Measurements from ENCODE around the gene CDH20.

CDH20 gene

DNA sequence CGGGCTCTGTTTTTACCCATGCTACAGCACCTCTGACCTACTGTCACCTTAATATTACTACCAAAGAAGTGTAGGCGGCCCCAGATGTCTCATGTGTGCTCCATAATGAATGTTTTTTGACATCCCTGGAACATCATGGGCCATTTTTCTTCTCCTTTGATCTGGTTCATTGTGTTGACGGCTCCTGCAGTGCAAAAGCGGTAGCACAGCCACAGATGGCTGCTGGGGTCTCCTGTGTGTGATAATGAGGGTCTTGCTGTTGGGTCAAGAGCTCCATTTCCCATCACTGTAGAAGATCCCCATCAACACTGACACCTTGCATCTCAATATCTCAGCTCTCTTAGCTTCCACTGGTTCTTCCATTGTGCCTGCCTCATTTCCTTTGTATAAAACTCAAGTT is 95.0 kb downstream of the CDH20 start:
- DNase-seq, result no peak

DNA sequence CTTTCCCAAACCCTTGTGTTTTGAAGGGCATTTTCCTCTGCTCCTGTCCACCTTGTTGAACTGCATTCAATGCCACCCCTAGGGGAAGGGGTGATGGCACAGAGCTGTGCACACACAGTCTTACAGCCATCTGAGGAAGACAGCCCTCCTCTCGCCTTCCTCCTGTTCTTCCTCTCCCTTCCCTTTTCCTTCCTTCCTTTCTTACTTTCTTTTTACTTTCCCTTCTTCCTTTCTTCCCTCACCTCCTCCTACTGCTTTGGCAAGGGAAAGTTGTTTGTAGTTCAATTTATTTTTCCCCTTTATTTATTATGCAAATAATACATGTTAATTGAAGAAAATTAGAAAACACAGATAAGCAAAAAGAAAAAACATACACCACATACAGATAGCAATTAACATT is 99.4 kb downstream of the CDH20 start:
- DNase-seq, result no peak

DNA sequence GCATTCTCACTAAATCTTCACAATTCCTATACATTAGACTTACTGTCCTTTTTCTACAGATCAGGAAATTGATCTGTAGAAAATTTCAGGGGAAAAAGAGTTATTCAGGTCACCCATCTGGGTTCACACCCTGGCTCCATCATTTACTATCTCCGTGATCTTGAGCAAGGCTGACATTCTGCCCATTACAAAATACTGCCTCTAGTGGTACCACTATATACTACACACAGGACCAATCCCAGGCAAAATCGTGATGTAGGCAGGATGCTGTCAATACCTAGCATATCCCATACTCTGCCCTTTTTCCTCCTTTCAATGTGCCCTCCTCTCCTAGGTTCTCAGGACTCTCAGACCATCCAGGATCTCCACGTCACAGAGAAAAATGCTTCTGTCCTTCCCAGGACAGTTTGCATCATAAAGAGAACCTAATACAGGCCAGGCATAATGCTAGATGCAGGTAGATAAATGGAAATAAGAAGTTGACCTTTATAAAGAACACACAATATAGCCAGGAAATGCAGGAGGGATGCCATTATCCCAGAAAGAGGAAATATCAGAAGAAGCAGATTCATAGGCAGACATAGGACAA is 101.9 kb downstream of the CDH20 start:
- no peak for DNase-seq

DNA sequence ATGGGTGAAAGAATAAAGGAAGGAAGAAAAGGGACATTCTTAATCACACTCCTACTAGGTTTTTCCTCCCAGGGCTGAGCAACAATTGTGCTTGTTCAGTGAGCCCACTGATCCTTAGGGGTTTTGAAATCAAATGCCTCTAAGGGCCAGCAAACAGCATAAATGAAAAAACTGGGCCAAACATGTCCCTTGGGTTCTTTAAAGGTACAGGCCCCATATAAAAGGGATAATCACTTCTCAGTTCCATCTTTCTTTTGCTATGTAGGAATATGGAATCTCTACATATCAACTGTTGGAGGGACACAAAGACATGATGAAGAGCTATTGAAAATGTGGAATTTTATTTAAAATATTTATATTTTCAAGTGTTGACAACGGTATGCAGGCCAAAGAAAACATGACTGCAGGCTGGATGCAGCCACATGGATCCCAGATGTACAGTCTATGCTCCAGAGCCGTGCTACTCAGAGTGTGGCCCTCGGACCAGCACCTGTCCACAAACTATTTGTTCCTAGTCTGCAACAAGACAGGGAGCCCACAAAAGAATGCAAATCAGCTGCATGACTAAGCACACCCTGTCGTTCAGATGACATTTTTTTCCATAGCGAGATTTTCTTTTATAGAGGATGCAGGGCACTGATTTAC is 110.0 kb downstream of the CDH20 start:
- DNase-seq, result no peak

DNA sequence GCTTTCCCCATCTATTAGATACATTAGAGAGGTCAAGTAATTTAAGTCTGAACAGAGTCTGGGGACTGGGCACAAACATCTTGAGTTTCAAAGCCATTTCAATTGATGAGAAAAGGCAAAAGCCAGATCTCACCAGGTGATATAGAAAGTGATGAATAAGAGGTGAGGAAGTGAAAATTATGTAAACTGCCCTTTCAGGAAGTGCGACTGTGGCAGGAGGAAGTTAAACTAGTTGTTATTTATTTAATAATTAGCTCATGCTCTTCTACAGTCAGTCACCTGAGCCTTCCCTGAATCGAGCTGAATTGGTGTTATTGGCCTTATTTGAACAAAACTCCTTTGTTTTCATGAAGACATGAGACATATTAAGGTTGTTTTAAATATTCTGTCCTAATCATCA is 115.1 kb downstream of the CDH20 start:
- no peak for DNase-seq

DNA sequence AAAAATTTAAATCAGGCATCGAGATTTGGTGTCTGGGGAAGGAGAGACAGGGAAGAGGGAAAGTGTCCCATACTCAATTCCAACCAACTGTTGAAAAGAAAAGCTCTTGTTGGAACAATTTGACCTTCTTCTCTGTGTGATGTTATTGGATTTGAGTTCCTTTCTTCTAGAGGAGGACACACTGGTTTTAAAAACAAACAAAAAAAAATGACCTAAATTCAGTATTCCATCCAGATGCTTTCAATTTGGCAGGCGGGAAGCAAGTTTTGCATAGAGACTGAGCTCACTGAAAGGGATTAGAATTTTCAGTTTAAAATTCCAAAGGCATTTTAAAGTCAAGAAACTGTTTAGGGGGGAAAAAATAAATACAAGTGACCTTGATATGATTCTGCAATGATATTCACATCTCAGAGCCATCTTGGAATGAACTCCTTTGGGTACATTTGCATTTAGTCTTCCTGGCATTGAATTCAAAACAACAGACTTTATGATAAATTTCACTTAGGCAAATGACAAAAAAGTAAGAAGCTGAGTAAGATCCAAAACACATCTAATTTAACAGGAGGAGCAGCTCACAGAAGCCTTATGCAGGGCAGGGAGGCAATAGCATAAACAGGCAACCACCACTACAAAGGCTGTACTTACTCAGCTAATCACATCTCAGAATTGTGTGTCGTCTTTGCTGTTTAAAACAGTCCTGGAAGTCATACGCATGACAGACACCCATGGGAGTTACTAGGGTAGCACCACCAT is 126.8 kb downstream of the CDH20 start:
- no peak for DNase-seq

DNA sequence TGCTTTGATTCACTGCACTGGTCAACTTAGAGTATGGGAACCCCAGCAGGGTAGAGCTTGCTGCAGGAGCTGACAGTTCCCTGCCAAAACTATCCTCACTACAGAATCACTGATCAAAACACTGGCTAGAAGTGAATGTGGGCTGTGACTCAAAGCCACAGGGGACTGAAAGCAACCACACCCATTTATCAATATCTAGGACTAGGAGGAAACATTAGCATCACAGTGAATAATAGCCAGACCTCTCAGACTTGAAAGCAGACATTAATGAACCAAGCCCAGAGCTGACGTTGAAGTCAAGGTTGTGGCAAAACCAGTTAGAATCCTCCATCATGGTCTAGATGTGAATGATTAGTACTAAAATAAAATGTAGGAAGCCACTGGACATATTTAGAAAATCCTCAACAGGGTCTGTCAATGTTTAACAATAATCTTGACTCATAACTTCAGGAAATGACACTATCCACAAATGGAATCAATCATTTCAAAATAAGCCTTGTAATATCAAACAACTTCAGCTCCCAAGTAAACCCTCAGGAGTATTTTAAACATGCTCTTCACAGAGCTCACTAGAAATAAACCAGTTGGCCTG is 131.4 kb downstream of the CDH20 start:
- DNase-seq, result no peak

DNA sequence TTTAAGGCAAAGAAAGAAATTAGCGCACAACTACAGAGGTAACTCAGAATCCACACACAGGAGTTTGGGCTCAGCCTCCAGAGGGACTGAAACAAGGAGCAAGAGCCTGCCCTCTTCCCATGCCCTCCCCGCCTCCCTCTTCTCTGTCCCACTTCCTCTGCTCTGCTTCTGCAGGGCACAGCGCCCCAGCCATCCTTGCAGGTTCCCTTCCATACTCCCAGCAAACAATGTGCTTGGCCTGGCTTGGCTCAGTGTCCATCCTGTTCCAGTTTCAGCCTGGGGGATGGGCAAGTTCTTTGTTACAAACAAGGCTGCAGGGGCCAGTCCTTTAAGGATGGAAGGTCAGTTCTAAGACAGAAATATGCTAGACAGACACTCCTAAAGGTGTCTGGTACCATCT is 133.5 kb downstream of the CDH20 start:
- no peak for DNase-seq

DNA sequence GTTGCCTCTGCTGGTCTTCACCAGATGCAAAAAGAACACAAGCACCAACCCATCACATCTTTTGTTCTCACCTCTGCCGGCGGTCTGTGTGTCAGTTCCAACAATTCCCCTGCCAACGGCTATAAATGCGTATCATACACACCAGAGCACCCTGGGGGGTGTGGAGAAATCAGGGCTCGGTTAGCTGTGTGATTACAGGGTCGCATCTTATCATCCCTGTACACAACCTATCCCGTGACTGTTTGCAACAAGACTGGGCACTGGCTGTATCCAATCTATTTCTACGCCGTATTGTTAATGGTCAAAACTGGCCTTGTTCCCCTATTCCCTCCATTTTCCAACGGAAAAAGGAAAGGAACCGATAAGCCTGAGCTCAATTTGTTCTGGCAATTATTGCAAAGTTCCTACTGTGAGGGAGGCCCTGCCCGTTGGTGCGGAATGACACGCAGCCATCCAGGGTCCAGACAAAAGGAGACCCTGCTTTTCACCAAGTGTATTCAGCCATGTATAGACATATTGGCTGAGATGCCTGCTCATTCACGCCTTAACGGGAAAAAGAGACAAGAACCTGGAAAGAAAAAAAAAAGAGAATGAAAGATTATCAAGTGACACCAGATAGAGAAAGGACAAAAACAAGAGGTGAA is 136.9 kb downstream of the CDH20 start:
- no peak for DNase-seq

DNA sequence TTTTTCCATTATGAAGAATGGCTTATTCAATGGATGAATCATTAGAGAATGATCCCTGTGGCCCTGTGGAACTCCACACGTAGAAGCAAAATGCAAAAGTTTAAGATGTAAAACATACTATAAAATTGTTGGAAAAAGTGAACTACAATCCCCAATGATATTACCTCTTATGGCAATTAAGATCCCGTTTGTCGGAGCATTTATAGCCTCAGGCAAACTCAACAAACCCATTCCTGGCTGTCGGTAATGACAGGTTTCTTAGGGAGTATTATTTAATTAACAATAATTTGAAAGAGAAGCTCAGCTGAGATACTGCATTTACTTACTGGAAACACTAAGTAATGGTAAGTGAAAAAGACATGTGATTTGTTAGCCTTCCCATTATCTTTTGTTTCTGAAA is 138.3 kb downstream of the CDH20 start:
- no peak for DNase-seq

DNA sequence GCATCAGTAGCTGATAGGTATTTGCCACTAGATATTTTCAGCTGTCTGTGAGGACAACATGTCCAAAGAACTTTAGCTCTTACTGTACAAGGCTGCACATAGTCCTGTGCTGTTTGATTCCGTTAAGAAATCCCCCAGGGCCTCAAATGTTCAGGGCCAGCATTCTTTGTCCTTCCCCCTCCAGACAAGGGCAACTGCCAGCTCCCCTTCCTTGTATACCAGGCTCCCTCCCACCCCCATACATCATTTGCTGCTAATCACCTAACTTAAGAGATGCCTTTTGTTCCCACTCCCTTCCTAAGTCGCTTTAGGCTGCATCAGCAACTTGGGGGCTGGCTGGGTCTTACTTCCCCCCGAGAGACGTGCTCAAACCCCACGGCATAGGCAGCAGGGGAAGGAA is 138.7 kb downstream of the CDH20 start:
- DNase-seq, result no peak

DNA sequence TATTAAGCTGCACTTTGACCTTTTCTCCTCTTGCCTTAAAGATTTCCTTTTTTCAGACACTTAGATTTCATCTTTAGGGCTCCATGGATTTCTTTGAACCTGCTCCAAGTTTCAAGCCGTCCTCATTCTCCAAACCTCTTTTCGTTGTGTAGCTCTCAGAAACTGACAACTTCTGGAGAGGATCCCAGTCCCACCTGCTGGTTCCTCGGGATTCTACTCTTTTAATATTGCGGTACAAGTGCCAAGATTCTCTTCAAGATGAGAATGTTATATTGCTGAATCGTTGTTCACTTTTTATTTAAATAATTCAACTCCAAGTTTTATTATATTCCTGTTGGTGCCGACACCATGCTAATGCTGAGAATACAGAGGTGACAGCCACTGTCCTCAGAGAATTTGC is 141.1 kb downstream of the CDH20 start:
- no peak for DNase-seq

DNA sequence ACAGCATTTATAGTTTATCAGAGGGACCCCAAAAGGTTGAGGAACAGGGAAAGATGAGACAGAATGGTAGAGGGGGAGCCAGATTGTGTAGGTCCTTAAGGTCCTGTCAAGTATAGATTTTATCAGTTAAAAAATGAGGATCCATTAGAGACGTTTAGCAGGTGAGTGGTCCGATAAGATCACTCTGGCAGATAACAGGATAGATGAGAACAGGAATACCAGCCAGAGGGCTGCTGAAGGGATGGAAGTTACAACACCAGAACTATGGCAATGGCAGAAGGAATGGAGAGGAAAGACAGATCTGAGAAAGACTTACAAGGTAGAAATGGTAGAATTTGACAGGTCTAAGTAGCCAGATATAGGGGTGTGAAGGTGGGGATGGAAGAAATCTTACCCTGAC is 141.7 kb downstream of the CDH20 start:
- no peak for DNase-seq

DNA sequence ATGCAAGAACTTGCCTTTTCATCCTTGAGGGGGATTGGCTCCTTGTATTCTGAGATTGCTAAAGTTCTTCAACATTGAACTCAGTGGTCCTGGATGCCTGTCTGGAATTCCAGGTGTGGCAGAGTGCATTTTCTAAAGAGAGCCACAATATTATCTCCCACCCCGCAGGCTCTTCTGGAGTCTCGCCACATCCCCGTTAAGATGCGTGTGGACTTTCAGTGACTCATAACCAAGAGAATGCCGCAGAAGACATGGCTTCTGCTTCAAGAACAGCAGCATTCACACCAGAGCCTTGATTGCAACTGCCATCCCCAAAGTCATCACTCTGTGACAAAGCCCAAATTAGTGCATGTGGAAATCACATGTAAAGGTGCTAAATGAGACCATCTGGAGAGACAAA is 142.7 kb downstream of the CDH20 start:
- no peak for DNase-seq

DNA sequence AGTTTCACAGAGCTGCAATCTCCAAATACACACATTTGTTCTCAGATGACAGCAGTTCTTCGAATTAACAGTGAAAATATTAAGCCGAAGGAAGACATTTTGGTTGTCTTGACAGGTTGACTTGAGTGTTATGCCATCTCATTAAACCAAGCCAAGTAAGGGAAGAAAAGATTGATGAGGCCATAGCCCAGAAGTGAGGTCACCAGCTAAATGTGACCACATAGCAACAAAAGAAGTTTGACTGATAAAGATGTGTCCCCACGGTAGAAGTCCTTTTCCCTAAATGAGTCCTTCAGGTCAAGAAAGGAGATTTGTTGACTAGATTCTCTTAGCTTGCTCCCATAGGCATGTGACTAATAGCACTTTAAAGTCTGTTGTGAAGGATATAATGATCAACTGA is 156.1 kb downstream of the CDH20 start:
- DNase-seq, result no peak

DNA sequence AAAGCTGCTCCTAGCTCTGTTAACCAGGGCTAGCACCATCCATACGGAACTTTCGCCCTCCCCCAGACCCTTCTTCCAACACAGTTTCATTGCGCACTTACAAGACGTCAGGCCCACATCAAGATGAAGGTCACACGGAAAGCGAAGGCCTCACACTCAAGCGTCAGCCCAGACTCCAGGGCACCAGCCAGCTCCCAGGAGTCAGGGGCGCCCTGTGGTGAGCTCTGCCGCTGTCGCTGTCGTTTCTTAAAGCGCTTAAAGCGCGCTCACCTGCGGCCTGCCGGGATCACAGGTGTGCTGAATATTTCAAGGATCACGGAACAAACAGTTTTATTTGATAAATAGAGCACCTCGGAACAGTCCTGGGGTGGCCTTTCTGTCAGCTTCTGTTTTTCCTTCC is 163.1 kb downstream of the CDH20 start:
- no peak for DNase-seq

DNA sequence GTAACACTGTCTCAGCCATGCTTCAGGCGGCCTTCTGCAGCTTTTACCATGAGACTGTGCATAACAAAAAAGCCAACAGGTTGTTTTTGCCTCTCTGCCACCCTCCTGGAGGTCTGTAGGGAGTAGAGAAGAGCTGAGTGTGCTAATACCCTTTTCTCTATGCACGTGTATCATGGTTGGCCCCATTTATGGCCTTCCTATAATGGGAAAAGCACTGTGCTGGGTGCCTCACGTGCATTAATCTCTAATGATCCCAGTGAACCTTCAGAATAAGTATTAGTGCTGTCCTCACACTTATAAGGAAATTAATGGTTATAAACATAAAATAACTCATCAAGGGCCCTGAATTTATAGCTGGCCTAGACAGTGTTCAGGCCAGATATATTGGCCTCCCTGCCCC is 164.2 kb downstream of the CDH20 start:
- no peak for DNase-seq

DNA sequence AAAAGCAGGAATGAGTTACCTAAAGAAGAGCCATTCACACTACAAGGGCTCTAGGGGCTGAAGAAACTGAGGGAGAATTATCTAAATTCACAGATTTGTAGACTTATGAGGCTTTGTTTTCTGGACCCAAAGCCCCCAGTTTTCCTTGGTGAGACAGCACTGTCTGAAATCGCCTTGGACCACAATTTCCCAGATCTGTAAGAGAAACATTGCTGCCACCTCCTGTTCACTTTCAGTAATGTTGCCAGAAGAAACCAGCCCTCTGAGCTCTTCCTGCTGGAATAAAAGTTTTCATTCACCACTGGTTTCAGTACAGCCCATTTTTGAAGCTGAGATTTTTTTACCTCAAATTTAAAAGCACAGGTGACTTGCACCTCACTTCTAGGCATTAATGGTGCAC is 169.2 kb downstream of the CDH20 start:
- DNase-seq, result peak; percentile 32 to 42

DNA sequence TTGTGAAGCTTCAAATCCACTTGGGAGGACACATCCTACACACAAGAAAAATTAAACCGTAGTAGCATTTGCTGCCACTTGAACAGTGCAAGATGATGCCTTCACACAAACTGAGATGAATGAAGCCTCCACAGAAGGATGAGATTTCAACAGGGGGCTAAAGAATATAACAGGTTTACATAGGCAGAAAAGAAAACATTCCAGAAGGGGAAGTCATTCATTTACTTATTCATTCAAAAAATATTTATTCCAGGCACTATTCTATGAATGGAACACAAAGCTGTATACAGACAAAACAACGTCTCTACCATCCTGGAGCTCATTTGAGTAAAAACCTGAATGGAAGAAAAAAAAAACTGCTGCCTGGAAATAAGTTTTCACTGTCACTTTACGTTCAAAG is 170.5 kb downstream of the CDH20 start:
- DNase-seq, result no peak

DNA sequence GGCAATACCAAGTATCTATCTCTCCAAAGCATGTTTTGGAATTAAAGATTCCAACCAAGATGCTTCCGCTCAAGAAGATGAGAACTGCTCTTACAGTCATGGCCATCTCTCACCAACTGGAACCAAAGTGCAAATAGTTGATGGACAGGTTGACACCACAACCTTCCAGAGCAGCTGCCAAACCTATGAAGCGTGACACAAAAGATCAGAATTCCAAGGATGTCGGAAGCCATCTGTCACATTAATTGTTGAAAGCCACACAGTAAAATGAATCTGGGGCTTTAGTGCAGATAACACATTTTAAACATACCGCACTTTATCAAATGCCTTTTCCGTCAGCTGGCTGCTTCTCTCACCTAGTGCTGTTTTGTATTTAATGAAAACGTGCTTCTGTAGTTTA is 195.7 kb downstream of the CDH20 start:
- DNase-seq, result no peak

DNA sequence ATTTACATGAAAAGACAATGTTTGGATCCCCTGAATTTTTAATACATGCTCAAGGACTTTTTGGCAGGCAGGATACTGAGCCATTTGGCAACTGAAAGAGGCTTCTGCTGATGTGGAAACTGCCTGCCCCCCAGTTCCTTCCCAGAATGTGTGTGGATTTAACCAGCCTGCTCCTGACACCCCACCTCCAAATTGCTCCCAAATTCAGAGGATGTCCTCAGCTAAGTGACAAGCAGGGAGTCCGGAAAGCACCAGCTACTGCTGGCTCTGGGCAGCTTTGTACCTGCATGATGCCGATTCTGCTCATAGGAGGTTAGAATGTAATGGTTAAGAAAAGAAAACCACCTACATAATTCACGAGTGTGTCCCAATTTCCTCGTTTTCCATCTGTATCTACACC is 197.5 kb downstream of the CDH20 start:
- no peak for DNase-seq

DNA sequence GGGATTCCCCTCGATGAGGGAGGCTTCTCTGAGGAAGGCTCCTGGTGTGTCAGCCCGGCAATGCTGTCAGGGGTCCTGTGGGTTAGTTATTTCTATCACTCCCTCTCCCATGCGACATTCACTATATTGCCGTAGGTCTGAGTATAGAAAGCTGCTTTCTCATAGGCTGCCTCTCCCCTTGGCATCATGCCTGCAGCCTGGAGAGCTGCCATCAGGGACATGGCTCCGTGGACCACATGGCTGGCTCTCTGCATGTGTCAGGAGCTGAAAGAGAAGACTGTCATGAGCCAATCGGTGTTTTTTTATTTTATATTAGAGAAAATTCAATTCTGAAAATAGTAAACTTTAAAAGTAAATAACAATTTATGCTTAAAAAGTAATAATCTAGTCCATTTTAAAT is 198.0 kb downstream of the CDH20 start:
- DNase-seq, result no peak

DNA sequence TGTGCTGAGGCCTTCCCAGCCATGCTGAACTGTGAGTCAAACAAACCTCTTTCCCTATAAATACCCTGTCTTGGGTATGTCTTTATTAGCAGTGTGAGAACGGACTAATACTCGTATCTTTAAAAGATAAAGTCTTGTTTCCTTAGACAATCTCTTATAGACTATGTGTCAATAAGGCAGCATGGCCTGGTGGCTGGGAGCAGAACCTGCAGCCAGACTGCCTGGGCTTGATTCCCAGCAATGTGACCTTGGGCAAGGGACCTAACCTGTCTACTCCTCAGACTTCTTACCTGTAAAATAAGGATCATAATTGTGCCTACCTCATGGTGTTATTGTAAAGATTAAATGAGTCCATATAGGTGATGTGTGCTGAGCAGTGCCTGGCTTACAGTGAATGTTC is 198.7 kb downstream of the CDH20 start:
- DNase-seq, result no peak

DNA sequence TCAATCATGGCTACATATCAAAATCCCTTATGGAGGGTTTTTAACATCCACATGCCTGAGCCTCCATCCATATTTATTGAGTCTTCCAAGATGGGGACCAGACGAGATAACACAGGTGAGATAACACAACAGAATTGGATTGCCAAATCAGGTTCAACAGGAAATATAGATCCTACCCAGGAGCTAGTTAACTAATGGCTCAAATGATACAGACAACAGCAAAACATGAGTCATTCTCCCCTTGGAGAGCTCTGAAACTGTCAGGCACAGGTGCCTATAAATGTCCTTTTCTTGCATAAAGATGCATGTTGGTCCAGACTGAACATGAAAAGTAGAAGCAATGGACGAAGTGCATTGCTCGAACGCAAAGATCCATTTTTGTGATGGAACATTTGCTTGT is 202.2 kb downstream of the CDH20 start:
- no peak for DNase-seq

All from inflammatory macrophage (primary cell).